ENCODE results near the gene MFSD8. TPM values are rescaled to one million over a fixed set of nuclear protein-coding genes. Genes with fewer than 3 reads are reported as not detected.
"Not testable (repeated sequence)": the region's sequence is repeated elsewhere in the genome, so short reads cannot be mapped to it uniquely, and the experiment has no call there.

MFSD8 gene
- total RNA-seq, 1 donor from 2014 or later: 18.8 TPM

DNA sequence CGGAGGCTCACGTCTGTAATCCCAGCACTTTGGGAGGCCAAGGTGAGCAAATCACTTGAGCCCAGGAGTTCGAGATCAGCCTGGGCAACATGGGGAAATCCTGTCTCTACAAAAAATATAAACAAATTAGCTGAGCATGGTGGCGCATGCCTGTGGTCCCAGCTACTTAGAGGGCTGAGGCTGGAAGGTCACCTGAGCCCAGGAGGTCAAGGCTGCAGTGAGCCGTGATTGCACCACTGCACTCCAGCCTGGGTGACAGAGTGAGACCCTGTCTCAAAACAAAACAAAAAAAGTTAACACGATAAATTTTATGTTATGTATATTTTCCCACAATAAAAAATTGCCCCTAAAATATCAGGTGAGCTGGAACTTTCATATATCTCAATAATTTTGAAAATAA, 33.1 kb downstream of the MFSD8 start:
- not testable (repeated sequence) for ATAC-seq

DNA sequence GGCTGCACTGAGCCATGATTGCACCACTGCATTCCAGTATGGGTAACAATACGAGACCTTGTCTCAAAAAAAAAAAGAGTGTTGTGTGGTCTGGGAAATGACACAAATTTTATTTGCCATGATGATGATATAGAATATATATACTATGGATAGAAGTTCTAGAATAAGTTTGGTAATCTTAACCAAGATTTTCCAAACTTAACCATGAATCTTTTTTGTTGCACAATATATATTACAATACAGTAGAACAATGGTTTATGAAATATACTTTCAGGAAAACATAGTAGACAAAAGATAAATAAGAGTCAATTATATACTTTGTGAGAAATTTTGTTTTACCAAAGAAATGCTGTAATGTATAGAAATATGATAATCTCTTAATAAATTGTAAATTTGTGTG, 34.8 kb downstream of the MFSD8 start:
- no peak for ATAC-seq

DNA sequence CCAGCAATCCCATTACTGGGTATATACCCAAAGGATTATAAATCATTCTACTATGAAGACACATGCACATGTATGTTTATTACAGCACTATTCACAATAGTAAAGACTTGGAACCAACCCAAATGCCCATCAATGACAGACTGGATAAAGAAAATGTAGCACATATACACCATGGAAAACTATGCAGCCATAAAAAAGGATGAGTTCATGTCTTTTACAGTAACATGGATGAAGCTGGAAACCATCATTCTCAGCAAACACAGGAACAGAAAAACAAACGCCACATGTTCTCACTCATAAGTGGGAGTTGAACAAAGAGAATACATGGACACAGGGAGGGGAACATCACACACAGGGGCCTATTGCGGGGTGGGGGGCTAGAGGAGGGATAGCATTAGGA, 39.3 kb downstream of the MFSD8 start:
- ATAC-seq: not testable (repeated sequence)

DNA sequence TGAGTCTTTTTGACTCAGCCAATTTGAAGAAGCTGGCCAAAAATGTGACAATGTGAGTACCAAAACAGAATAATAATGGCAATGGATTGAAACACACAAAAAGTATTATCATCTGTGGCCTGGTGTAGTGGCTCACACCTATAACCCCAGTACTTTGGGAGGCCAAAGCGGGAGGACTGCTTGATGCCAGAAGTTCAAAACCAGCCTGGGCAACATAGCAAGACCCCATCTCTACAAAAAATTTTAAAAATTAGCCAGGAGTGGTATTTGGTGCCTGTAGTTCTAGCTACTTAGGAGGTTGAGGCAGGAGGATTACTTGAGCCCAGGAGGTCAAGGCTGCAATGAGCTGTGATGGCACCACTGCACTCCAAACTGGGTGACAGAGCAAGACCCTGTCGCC, 42.7 kb downstream of the MFSD8 start:
- no peak for ATAC-seq

DNA sequence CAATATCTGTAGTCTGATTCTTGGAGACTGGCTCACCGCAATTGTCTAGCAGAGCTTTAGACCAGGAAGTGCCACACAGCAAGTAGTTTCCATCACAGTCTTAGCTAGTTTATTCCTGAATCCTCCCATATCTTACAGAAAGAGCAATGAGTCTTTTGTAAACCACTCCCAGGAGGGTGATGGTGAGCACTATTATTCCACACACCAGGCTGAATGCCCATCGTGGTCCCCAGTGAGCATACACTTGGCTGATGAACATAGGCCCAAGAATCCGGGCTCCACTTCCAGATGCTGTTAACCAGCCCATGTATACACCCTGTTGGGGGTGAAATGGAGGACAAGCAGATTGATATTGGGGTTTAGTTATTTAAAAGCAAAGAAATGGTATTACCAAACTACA, 44.5 kb downstream of the MFSD8 start:
- ATAC-seq: no peak

DNA sequence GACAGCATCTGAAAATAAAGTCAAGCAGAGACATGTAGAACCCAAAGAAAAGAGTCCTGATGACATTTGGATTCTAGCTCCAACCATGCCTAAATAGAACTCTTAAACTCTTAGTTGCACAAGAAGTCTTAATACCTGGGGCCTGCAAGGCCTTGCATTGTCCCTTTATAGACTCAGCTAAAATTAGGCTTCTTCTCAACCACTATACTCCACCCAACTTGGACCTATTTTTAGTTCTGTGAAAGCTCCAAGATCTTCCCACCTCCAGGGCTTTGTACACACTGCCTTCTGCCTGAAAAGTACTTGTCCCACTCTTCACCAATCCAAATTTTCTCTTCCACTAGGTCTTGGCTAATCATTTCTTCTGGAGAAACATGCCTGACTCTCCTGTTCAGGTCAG, 47.8 kb downstream of the MFSD8 start:
- ATAC-seq: no peak

DNA sequence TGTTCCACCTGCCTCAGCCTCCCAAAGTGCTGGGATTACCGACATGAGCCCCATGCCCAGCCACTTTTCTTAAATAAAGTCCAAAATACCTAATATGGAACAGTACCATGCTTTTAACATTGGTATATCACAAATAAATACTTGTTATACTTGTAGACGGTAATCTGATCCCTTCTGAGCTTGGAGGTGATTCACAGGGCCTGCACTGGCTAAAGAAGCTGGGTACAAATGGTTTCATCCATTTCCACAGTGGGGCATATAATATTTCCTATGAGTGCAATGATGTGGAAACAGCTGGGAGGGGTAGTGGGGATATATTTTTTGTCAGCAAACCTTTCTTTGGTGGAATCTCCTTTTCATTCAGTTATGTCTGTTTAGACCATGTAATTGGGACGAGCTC, 48.5 kb downstream of the MFSD8 start:
- ATAC-seq: no peak

DNA sequence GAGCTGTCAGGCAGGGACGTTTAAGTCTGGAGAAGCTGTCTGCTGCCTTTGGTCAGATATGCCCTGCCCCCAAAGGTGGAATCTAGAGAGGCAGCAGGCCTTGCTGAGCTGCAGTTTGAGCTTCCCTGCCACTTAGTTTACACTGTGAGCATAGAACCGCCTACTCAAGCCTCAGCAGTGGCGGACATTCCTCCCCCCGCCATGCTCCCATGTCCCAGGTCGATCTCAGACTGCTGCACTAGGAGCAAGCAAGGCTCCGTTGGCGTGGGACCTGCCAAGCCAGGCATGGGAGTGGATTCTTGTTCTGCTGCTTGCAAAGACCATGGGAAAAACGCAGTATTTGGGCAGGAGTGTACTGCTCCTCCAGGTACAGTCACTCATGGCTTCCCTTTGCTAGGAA, 59.9 kb downstream of the MFSD8 start:
- ATAC-seq: no peak

DNA sequence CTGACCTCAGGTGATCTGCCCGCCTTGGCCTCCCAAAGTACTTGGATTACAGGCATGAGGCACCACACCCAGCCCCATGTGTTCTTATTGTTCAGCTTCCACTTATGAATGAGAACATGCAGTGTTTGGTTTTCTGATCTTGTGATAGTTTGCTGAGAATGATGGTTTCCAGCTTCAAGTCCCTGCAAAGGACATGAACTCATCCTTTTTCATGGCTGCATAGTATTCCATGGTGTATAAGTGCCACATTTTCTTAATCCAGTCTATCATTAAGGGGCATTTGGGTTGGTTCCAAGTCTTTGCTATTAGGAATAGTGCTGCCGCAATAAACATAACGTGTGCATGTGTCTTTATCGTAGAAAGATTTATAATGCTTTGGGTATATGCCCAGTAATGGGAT, 65.3 kb downstream of the MFSD8 start:
- not testable (repeated sequence) for ATAC-seq

DNA sequence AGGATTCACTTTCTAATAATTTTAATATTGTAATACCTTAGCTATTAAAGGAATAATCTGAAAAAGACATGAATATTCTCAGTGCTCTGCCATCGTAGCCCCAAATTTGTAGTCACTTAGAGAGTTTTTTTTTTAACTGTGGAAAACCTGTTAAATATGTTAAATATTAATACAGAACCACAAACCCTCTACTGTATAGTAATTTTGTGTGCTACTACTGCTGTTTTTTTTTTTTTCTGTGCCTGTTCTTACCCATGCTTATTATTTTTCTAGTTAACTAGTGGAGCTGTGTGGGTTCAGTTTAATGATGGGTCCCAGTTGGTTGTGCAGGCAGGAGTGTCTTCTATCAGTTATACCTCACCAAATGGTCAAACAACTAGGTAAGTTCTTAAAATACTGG, 68.4 kb downstream of the MFSD8 start:
- ATAC-seq: no peak

DNA sequence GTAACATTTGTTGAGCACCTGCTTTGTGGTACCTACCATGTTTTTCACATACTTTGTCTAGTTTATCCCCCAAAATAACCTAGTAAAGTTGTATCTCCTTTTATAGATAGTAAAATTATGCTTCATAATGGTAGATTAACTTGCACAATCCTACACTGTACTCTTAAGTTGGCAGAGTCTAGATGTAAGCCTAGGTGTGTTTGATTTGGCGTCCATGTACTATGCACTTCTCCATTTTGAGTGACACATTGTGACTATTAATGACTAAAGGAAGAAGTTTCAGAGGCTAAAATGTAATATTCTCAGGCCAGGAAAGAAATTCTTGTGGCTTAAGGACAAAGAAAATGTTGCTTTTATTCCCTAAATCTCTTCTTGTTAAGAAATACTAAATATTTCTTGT, 68.9 kb downstream of the MFSD8 start:
- no peak for ATAC-seq

DNA sequence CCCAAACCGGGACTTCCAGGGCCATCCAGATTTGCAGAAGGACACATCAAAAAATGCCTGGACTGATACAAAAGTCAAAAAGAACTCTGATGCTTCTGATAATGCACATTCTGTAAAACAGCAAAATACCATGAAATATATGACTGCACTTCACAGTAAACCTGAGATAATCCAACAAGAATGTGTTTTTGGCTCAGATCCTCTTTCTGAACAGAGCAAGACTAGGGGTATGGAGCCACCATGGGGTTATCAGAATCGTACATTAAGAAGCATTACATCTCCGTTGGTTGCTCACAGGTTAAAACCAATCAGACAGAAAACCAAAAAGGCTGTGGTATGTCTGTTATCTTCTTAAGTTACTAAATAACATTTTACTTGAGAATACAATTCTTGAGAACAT, 75.1 kb downstream of the MFSD8 start:
- no peak for ATAC-seq

DNA sequence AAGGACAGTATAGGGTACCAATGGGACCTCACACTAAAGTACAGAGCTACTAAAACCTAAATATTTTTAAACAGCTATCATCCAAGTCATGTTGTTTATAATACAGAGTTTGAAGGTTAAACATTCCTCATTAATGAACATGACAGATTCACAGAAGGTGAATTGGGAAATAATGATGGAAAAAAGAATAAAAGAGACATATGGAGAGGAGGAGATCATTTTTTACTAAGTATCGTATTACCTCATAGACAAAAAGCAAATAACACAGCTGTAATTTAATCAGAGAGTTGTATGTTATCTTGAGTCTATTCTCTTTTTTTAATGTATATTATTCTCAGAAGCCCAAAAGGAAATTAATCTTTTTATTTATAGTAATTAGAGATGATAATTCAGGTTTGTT, 76.4 kb downstream of the MFSD8 start:
- ATAC-seq: no peak

DNA sequence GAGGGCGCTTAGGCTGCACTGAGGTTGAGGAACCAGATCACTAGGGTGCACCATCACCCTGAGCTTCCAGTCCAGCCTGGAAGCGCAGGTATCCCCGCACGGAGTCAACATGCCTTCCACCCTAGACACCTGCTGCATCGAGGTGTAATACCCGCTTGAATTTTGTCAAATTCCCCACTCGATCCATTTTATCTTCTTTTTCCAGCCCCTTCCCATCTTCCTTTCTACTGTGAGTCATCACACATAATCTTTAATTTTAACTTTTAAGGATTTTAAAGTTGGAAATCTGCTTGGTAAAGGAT, 83.5 kb downstream of the MFSD8 start:
- no peak for ATAC-seq

DNA sequence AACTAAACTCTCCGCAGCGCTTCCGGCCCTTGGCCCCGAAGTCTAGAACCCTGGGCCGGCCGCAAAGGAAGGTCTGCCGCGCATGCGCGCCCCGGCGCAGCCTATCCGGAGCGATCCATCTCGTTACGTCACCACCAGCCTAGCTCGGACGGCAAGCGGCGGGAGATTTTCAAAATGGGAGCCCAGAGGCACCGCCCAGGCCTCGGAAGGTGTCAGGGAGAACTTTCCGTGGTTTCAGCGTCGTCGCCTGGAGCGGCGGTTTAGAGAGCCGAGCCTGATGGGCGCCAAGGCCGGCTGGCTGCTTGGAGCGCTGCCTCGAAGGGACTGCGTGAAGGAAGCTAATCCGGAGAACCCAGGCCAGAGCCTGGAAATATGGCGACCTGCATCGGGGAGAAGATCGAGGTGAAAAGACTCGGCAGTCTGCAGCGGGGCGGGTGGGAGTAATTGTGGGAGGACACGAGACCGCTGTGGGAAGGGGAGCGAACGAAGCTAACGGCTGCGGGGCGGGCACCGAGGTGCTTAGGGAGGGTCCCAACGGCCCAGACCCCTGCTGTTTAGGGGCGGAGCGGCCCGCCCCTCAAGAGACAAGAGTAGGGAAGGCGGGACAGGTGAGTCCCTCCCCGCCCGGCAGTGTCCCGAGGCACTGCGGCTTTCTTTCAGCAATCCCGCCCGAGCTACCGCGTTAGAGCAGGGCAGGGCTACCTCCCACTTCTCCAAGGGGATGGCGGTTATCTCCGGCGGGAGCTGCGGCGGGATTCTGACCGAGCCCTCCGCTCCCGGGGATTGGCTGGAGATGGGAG, 84.0 kb downstream of the MFSD8 start, which contains the start of gene PLK4:
PLK4 (plus strand) TSS at position 131 of the 800 bp plus-strand sequence; CDS start at position 373, 242 bp downstream.
- ATAC-seq: peak; percentile 97

DNA sequence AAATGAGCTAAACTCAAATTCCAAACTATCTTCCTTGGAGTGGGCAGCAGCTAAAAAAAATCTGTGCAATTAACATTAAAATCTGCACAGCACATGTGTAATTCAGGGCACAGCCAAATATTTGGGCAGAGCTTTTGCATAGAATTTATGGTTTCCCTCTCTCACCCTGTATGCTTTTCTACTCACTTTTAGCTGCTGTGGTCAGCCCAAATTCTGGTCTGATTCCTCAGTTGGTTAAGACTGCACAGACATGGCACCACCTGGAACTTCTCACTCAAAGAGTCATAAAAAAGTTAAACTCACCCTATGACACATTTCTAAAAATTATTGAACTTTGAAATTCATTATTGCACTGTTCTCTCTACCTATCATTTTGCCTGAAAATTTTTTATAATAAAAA, 89.2 kb downstream of the MFSD8 start:
- no peak for ATAC-seq

DNA sequence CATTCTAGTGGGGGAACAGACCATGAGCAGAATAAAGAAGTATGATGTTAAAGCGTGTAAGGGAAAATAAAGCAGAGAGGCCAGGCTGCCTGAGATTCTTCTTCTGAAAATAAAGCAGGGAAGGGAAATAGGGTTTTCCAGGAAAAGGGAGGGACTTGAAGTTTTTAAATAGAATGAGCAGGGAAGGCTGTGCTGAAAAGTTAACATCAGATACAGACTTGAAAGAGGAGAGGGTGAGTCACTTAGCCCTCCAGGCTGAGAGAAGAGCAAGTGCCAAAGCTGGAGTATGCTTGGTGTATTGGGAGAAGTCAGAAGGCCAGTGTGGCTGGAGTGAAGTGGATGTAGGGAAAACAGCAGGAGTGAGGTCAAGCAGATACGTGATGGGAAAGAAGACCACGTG, 94.3 kb downstream of the MFSD8 start:
- ATAC-seq: peak; percentile 77

DNA sequence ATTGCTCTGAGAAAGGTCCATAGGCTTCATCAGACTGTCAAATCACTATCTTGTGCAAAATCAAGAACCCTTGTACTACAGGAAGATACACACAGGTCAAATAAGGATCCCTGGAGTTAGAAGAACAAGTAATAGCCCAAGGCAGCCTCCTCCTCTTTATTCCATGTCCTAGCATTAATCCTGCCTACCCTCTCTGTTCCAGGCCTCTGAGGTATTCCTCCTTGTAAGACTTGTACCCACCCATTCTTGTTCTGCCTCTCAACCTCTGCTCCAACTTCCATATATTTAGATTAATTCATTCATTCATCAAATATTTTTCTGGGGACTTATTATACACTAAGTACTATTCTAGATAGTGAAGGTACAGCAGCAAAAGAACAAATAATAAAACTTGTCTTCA, 94.7 kb downstream of the MFSD8 start:
- no peak for ATAC-seq

DNA sequence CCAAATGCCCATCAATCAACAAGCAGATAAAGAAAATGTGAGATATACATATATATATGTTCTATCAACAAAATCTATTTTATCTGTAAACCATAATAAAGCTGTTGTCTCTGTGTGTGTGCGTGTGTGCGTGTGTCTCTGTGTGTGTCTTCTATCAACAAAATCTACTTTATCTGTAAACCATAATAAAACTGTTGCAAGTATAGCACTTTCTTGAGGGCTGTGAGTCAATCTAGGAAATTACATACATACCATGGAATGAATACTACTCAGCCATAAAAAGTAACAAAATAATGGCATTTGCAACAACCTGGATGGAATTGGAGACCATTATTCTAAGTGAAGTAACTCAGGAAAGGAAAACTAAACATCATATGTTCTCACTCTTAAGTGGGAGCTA, 96.8 kb downstream of the MFSD8 start:
- no peak for ATAC-seq

Other genes with a start within 250 kb of the MFSD8 start
- gene SLC25A31, start 234.8 kb downstream of the MFSD8 start, total RNA-seq: not detected
- 35.5 TPM for gene HSPA4L, start 182.9 kb downstream of the MFSD8 start, total RNA-seq
- 10.5 TPM for gene PLK4, start 84.3 kb downstream of the MFSD8 start, total RNA-seq
- 7.1 TPM for gene ABHD18, start 233 bp upstream of the MFSD8 start, total RNA-seq
- 11.2 TPM for gene LARP1B, start 96.1 kb upstream of the MFSD8 start, total RNA-seq